AG04449 (cell line): Measurements from ENCODE around the gene PVR.
"Not testable (repeated sequence)": the region's sequence is repeated elsewhere in the genome, so short reads cannot be mapped to it uniquely, and the experiment has no call there.

ENCODE experiments used
- CTCF ChIA-PET: fragments of 350-600 bp; formaldehyde crosslinking; extraction: SDS; loops from one replicate; lab custom pipeline; 2021; ENCODE audit warnings: antibody characterized with exemption; lab: Yijun Ruan, JAX
- POLR2A ChIA-PET: fragments of 400-600, 350-600 bp; formaldehyde crosslinking; extraction: SDS; loops from one replicate; lab custom pipeline; 2020; ENCODE audit warnings: antibody characterized with exemption, inconsistent platforms; lab: Yijun Ruan, JAX
- DNase-seq: peaks from one replicate; pipeline ENCODE4 v3.0.0-alpha.2; 2010; ENCODE audit warnings: low read depth, low spot score
- H3K4me3 ChIP-seq: 2 replicates; pipeline ENCODE4 v1.5.1; 2011; ENCODE audit warnings: low read depth, mild to moderate bottlenecking, control low read depth, low read length
- TF ChIP-seq, protein P1 (sequence below): IDR thresholded peaks from one replicate; pipeline ENCODE4 v1.5.1; 2011; ENCODE audit warnings: mild to moderate bottlenecking, moderate library complexity, low read length, control low read depth, inconsistent platforms; ENCODE audit not compliant: insufficient read depth; ENCODE audit errors: missing control alignments

The PVR gene

DNA sequence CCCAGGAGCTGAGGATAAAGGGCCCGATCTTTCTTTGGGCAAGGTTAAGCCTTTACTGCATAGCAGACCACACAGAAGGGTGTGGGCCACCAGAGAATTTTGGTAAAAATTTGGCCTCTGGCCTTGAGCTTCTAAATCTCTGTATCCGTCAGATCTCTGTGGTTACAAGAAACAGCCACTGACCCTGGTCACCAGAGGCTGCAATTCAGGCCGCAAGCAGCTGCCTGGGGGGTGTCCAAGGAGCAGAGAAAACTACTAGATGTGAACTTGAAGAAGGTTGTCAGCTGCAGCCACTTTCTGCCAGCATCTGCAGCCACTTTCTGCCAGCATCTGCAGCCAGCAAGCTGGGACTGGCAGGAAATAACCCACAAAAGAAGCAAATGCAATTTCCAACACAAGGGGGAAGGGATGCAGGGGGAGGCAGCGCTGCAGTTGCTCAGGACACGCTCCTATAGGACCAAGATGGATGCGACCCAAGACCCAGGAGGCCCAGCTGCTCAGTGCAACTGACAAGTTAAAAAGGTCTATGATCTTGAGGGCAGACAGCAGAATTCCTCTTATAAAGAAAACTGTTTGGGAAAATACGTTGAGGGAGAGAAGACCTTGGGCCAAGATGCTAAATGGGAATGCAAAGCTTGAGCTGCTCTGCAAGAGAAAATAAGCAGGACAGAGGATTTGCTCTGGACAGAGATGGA lies 19.1 kb downstream of the PVR start:
- ChIA-PET POLR2A (interaction anchor here (1.3 to 1.4 kb wide), 2 partner anchors 14 to 19 kb away, joined by 3 to 4 read pairs; partner anchors contain the start of gene PVR), CTCF (interaction anchor here (0.9 to 4.8 kb wide), 13 partner anchors 9 to 109 kb away, joined by 3 to 36 read pairs (median 6); no protein-coding TSS in a partner anchor)
- TF ChIP-seq, protein P1, sequence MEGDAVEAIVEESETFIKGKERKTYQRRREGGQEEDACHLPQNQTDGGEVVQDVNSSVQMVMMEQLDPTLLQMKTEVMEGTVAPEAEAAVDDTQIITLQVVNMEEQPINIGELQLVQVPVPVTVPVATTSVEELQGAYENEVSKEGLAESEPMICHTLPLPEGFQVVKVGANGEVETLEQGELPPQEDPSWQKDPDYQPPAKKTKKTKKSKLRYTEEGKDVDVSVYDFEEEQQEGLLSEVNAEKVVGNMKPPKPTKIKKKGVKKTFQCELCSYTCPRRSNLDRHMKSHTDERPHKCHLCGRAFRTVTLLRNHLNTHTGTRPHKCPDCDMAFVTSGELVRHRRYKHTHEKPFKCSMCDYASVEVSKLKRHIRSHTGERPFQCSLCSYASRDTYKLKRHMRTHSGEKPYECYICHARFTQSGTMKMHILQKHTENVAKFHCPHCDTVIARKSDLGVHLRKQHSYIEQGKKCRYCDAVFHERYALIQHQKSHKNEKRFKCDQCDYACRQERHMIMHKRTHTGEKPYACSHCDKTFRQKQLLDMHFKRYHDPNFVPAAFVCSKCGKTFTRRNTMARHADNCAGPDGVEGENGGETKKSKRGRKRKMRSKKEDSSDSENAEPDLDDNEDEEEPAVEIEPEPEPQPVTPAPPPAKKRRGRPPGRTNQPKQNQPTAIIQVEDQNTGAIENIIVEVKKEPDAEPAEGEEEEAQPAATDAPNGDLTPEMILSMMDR, result no peak
- DNase-seq, result no peak
- H3K4me3 ChIP-seq, result no peak overlapping the region

DNA sequence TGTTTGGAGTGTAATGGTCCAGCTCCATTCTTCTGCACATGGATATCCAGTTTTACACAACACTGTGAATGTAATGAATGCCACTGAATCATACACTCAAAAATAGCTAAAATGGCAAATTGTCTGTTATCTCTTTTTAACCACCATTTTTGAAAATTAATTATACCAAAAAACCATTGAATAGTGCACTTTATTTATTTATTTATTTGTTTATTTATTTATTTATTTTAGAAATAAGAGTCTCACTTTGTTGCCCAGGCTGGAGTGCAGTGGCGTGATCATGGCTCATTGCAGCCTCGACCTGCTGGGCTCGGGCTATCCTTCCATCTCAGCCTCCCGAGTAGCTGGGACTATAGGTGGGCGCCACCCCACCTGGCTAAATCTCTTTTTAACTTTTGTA lies 20.3 kb downstream of the PVR start:
- DNase-seq, result no peak
- POLR2A ChIA-PET, result interaction anchor here (1.4 kb wide), 1 partner anchor 15 kb away, joined by 3 read pairs; no protein-coding TSS in a partner anchor
- CTCF ChIA-PET, result interaction anchor here (0.9 to 4.8 kb wide), 12 partner anchors 7 to 112 kb away, joined by 3 to 36 read pairs (median 7); partner anchors contain the start of gene PVR

DNA sequence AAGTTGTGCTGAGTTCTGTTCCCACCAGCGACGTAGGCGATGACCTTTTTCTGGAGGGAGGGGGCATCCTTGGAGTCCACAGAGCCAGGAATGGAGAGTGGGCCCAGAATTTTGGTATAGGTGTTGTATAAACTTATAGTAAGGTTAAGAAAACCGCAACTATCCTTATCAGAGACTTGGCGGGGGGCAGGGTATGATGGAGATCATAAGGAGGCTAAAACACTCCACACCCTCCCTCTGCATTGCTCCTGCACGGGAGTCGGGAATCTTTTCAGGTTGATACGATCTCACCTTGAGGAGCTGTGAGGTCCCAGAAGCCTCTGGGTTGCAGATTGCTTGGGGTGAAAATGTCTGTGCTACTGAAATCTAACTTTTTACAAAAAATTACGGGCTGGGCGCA lies 21.3 kb downstream of the PVR start:
- POLR2A ChIA-PET, result no interaction called here
- CTCF ChIA-PET, result interaction anchor here (1.0 to 4.8 kb wide), 6 partner anchors 8 to 113 kb away, joined by 3 to 36 read pairs (median 7); no protein-coding TSS in a partner anchor
- TF ChIP-seq, protein P1, result no peak
- DNase-seq, result no peak
- H3K4me3 ChIP-seq, result no peak overlapping the region

More for the DNA sequence above, 20.3 kb downstream of the PVR start:
- TF ChIP-seq, protein P1, result no peak
- H3K4me3 ChIP-seq, result no peak overlapping the region

DNA sequence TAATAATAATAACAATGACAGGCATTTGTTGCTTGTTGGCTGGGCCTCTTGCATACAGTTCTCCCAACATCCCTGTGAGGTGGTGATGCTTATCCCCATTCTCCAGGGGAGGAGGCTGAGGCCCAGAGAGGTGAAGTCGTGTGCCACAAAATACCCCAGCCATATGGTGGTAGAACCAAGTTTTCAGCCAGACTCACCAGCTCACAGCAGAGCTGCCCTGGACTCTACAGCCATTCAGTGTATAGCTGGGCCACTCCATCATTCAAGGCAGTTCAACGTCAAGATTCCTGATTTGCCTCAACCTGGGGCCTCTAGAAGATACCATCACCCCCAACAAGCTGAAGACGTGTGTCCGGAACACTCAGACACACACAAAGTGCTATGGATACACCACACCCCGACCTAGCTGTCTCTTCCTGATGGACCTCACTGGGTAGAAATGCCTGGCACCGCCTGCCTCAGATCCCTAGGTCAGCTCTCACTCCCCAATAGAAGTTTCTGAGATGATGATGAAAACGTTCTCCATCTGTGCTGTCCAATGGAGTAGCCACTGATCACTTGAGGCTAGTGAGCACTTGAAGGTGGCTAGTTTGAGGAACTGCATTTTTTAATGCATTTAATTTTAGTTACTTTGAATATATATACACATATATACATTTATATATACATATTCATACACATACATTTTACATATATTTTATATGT lies 23.3 kb downstream of the PVR start:
- ChIA-PET CTCF (interaction anchor here (0.7 to 1.9 kb wide), 4 partner anchors 10 to 90 kb away, joined by 3 to 5 read pairs (median 4); no protein-coding TSS in a partner anchor), POLR2A (interaction anchor here (0.8 kb wide), 1 partner anchor 10 kb away, joined by 3 read pairs; no protein-coding TSS in a partner anchor)
- no peak for DNase-seq
- H3K4me3 ChIP-seq, result no peak overlapping the region
- TF ChIP-seq, protein P1, result no peak

DNA sequence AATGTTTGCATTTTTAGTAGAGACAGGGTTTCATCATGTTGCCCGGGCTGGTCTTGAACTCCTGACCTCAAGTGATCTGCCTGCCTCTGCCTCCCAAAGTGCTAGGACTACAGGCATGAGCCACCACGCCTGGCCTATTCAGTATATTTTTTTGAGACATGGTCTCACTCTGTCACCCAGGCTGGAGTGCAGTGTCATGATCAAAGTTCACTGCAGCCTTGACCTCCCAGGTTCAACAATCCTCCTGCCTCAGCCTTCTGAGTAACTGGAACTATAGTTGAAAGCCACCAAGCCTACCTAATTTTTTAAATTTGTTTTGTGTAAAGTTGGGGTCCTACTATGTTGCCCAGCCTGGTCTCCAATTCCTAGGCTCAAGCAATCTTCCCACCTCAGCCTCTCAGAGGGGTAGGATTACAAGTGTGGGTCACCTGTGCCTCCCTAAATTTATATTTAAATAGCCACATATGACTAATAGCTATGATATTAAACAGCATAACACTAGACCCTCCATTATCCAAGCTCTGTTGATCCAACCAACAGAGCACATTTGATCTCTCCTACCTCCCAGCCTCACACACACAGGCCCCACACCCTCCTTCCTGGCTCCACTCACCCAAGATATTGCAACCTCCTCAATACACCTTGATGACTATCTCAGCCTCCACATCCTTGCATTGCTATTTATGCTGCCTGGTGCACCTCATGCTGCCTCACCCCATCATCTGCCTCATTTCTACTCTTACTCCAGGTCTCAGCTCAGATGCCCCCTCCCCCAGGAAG lies 25.5 kb downstream of the PVR start:
- TF ChIP-seq, protein P1, result no peak
- no peak overlapping the region for H3K4me3 ChIP-seq
- CTCF ChIA-PET, result interaction anchor here (0.6 to 1.1 kb wide), 2 partner anchors 13 to 20 kb away, joined by 4 to 5 read pairs; no protein-coding TSS in a partner anchor
- DNase-seq, result no peak
- POLR2A ChIA-PET, result no interaction called here

DNA sequence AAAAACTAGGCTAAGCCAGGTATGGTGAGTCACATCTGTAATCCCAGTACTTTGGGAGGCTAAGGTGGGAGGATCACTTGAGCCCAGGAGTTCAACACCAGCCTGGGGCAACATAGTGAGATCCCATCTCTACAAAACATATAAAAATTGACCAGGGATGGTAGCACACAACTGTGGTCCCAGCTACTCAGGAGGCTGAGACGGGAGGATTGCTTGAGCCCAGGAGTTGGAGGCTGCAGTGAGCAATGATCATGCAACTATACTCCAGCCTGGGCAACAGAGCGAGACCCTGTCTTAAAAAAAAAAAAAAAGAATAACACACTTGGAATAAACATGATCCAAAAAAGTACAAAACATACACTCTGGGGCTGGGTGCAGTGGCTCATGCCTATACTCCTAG lies 26.3 kb downstream of the PVR start:
- POLR2A ChIA-PET, DNase-seq, H3K4me3 ChIP-seq: not testable (repeated sequence)
- CTCF ChIA-PET, result interaction anchor here (1.1 kb wide), 1 partner anchor 19 kb away, joined by 4 read pairs; no protein-coding TSS in a partner anchor
